Measurements from ENCODE around the gene LTV1. TPM values are rescaled to one million over a fixed set of nuclear protein-coding genes. Genes with fewer than 3 reads are reported as not detected.
"Not testable (repeated sequence)": the region's sequence is repeated elsewhere in the genome, so short reads cannot be mapped to it uniquely, and the experiment has no call there.

Gene LTV1
- total and polyA plus RNA-seq, 9 of the 15 experiments (the other 6 are each of a cell fraction or from before 2014, with no cell fraction given), result 57.9 to 162 (median 119) TPM

GRCh38 chr6:143845033-143845432 is 1.9 kb downstream of the LTV1 start:
- H3K27me3 ChIP-seq (ENCODE audit: control insufficient read depth in 2 of 2, insufficient read depth in 2 of 2, low read length in 2 of 2), result no peaks in the 10 kb centered on the region
- WGBS (ENCODE audit: insufficient coverage, low coverage, missing lambda C conversion rate), result 92% methylated on average over 5 of the region's 5 CpGs
- H3K4me2 ChIP-seq (ENCODE audit: insufficient read depth, low read length), result no peak overlapping the region
- ATAC-seq (no peak), FAIRE-seq (no peak), DNase-seq (ENCODE audit: extremely low read depth in 1 of 4, low spot score in 3 of 4) (no peak)
- H2AFZ ChIP-seq (ENCODE audit: low read depth, low read length), result no peak overlapping the region
- CTCF ChIA-PET (ENCODE audit: low intra/inter-chr PET ratio), result no interaction called here
- intact Hi-C loops (cut with micrococcal nuclease) (no loop called here), in situ Hi-C loops (cut with MboI) (no loop called here)
- TF ChIP-seq CEBPB (tag; IDR thresholded peaks at IDR 0.05) (peak; percentile 55), HBP1 (CRISPR knock-in tag; IDR thresholded peaks at IDR 0.05) (no peak)
- peak overlapping the region in 1 of 2 experiments; percentile 3; a peak in 2 of 4 replicates for H3K9ac ChIP-seq (ENCODE audit: insufficient read depth in 1 of 2, low read depth in 2 of 2, low read length in 2 of 2)
- POLR2A ChIA-PET, result interaction anchor here (0.6 to 2.4 kb wide), 3 partner anchors 16 to 274 kb away, joined by 3 to 13 read pairs (median 11); no protein-coding TSS in a partner anchor
- H3K36me3 ChIP-seq (ENCODE audit: control insufficient read depth, insufficient read depth, low read length), result peaks cover 60% of the 10 kb centered on the region
- H3K9me3 ChIP-seq (replicated peaks; ENCODE audit: control insufficient read depth, insufficient read depth, low read depth, low read length), result no peaks in the 10 kb centered on the region
- H3K27ac ChIP-seq (ENCODE audit: extremely low read depth, low read depth, low read length), result no peak overlapping the region
- H3K79me2 ChIP-seq (ENCODE audit: control insufficient read depth, insufficient read depth, low read length), result peaks cover 70% of the 10 kb centered on the region
- H3K9me1 ChIP-seq (ENCODE audit: control insufficient read depth, insufficient read depth, low read length), result no peaks in the 10 kb centered on the region
- no peak overlapping the region for H3K4me3 ChIP-seq
- no TSS peak for BruUV-seq (replicated peaks)
- no peaks in the 10 kb centered on the region for H4K20me1 ChIP-seq (replicated peaks; ENCODE audit: control insufficient read depth, insufficient read depth, low read length)
- peaks cover 2 to 9% of the 10 kb centered on the region in 2 experiments; a peak in 4 of 5 replicates for H3K4me1 ChIP-seq (replicated peaks in 1 of 2; ENCODE audit: control insufficient read depth in 2 of 2, insufficient read depth in 2 of 2, low read length in 2 of 2)

GRCh38 chr6:143851706-143852105 is 8.6 kb downstream of the LTV1 start:
- H3K36me3 ChIP-seq (ENCODE audit: control insufficient read depth, insufficient read depth, low read length), result peaks cover 86% of the 10 kb centered on the region

More at GRCh38 chr6:143851706-143852105, 8.6 kb downstream of the LTV1 start:
- TF ChIP-seq KDM1A (IDR thresholded peaks at IDR 0.05) (peak in 1 of 2 experiments; percentile 59; a peak in 1 of 4 replicates), SMARCA5 (IDR thresholded peaks at IDR 0.05) (0 out of 2 replicates have a peak, but pooled peaks have one; percentile 35), ZNF146 (CRISPR knock-in tag; IDR thresholded peaks at IDR 0.05; ENCODE audit: unreplicated experiment) (peak; percentile 86), BCOR (IDR thresholded peaks at IDR 0.05) (peak; percentile 74)
- H4K20me1 ChIP-seq (replicated peaks; ENCODE audit: control insufficient read depth, insufficient read depth, low read length); H3K9ac ChIP-seq (ENCODE audit: insufficient read depth in 1 of 2, low read depth in 2 of 2, low read length in 2 of 2); intact Hi-C loops (cut with micrococcal nuclease); H3K27me3 ChIP-seq (ENCODE audit: control insufficient read depth in 2 of 2, insufficient read depth in 2 of 2, low read length in 2 of 2); POLR2A ChIA-PET; H3K9me1 ChIP-seq (ENCODE audit: control insufficient read depth, insufficient read depth, low read length); H3K4me2 ChIP-seq (ENCODE audit: insufficient read depth, low read length); DNase-seq (ENCODE audit: extremely low read depth in 1 of 4, low spot score in 3 of 4); H2AFZ ChIP-seq (ENCODE audit: low read depth, low read length); FAIRE-seq; in situ Hi-C loops (cut with MboI); H3K27ac ChIP-seq (ENCODE audit: extremely low read depth, low read depth, low read length); H3K4me3 ChIP-seq; H3K4me1 ChIP-seq (replicated peaks in 1 of 2; ENCODE audit: control insufficient read depth in 2 of 2, insufficient read depth in 2 of 2, low read length in 2 of 2); H3K9me3 ChIP-seq (replicated peaks; ENCODE audit: control insufficient read depth, insufficient read depth, low read depth, low read length); CTCF ChIA-PET (ENCODE audit: low intra/inter-chr PET ratio); ATAC-seq; BruUV-seq (replicated peaks): not testable (repeated sequence)
- peaks cover 79% of the 10 kb centered on the region for H3K79me2 ChIP-seq (ENCODE audit: control insufficient read depth, insufficient read depth, low read length)
- WGBS (ENCODE audit: insufficient coverage, low coverage, missing lambda C conversion rate), result 76% methylated on average over 2 of the region's 3 CpGs
